HT-29 (cell line): ENCODE results near the gene PLA2G4B. TPM values are rescaled to one million over a fixed set of nuclear protein-coding genes. Genes with fewer than 3 reads are reported as not detected.

Experiments
- DNase-seq: peaks from one replicate; pipeline ENCODE4 v3.0.0-alpha.2; 2015; ENCODE audit warnings: low spot score
- total RNA-seq: library from RNA; depleted of rRNA; stranded (reverse); fragments of >200 nt; shearing (Covaris generic); gene quantifications from 2 replicates; pipeline ENCODE4 v1.2.3, GENCODE V29; 2014

The PLA2G4B gene
- total RNA-seq, 1 experiment from 2014 or later, result 4.6 TPM

DNA sequence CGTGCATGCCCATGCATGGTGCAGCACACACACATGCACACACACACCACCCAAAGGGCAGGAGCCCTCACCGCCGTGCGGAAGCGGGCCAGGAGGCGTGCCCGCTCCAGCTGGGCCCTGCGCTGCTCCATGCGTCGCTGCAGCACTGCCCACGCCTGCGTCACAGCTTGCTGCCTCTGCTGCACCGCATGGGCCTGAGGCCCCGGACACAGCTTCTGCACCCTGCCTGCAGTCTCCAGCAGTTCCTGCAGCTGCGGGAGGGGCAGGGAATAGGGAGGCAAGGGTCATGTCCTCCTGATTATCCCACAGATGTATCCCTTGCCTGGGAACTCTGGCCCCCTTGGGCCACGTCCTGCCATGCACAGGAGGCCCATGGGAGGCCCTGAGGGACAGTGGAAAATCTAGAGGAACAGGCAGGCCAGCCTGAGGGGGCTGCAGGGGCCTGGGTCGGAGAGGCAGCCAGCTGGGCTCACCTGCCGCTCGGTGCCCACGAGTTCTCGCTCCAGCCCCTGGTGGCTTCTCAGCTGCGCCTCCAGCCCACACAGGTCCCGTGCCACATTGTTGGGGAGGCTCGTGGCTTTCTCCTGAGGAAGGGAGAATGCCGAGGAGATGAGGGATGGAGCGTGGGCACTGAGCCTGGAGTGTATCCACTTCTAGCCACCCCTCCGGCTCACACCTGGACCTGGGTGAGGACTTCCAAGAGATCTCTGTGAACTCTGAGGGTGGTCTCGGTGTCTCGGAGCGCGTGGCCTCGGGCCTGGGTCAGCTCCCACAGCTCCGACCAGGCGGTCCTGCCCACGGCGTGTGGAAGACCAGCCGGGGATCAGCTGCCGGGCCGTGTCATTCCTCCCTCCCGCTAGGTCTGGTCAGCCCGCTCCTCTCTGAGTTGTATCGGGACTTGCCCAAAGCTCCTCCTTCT lies 31.4 kb downstream of the PLA2G4B start:
- DNase-seq, result no peak

DNA sequence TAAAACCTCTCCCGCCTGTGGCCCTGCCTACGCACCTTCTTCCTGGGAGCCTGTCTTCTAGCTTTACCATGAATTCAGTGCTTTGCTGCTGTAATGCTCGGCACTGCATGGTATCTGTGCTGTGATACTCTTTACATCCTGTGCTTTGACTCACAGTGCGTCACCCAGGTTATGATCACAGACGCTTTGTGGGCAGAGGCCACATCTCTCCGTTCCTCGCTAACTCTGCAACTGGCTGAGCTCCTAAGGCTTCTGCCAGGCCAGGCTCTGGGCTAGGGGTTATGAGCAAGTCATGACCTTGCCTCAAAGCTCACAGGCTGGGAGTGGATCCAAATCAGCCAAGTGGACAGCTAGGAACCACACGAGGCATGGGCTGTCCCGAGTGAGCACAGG lies 32.0 kb downstream of the PLA2G4B start:
- DNase-seq, result no peak

DNA sequence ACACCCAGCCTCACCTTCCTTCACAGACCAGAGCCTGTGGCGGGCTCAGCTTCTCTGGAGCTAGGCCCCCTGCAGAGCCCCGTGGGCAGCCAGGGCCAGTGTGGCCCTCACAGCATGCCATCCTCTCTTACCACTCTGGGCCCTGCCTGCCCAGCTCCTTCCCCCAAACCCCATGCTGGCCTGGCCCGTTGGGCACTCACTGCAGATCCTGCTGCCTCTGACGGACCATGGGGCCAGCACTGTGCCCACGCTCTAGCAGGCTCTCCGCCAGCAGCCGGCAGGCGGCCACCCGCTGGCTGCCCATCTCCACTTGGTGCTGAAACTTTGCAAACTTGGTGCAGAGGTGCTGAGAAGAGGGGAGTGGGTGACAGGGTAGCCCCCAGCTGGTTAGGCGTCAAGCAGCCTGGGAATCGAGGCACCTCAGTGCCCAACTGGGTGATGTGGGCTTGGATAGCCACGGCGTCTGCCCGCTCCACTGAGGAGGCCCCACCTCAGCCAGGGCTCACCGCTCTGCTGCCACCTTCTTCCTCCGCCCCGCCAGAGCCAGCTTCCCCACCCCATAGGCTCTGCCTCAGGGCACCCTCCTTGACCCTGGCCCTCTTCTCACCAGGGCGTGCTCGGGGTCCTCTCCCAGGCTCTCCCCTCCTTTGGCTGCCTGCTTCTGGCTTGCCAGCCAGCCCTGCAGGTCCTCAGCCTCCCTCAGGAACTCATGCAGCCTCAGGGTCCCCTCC lies 32.7 kb downstream of the PLA2G4B start:
- DNase-seq, result no peak

DNA sequence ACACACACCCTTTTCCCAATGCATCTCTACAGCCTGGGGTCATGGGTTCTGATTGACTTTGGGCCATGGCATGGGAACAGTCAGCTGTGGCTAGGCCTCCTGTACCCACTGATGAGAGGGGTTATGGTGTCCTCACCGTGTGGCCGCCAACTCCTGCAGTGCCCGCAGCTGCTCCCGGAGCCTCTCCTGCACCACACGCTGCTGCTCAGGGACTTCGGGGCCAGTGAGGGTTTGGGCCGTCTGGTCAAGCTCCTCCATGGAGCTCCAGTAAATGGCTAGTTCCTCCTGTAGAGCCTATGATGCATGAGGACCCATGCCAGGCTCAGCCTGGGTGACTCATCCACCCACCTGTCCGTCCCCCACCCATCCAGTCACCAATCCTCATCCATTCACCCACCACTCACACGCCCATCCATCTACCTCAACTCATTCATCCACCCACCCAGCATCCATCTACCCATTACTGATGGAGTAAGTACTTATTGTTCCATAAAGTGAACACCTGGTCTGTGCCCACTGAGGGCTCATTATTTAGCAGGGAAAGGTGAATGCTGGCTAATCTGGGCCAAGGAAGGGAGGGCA lies 33.6 kb downstream of the PLA2G4B start:
- DNase-seq, result no peak

DNA sequence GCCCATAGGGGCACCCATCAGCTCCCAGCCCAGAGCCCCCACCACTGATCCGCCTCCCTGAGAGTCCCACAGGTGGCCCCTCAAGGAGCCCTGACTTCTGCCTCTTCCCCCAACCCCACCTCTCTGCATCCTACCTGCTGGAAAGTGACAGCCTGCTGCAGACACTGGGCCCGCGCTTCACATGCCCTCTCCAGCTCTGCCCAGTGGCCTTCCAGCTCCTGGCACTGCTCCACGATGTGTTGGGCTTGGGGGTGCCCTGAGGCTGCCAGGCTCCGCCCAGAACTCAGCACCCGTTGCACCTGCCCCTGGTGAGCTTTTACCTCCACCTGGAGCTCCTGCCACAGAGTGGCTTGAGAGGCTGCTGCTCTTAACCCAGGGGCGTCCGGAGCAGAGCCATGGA lies 35.1 kb downstream of the PLA2G4B start:
- no peak for DNase-seq

DNA sequence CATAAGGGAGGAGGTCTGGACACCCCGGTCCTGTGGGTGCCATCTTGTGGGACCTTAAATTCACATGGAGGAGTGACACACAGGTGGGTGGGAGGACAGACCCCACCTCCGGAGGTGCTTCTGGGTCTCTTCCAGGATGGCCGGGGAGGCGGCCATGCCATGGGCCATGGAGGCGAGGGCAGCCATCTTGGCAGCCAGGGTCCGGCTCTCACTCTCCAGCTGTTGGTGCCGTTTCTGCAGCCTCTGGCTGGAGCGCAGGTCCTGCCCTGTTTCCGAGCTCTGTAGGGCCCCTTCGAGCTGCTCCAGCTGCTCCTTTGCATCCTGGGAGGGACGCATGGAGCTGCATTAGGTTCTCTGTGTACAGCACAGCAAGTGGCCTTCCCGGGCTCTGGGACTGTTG lies 36.1 kb downstream of the PLA2G4B start:
- DNase-seq, result no peak

DNA sequence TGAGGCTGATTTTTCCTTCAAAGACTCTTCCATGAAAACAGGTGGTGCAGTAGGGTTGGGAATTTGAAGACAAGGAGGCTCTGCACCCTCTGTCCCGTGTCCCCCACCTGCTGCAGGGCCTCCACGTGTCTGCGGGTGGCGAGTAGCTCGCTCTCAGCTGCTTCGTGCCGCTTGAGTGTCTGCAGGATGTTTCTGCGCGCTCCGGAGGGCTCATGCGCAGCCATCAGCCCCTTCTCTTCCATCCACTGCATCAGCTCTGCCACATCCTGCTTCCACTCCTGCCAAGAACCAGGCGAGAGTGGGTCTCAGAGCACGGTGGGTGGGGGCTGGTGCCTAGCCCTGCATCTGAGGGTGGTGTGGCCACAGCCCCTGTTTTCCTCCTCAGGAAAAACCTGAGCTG lies 37.4 kb downstream of the PLA2G4B start:
- no peak for DNase-seq

DNA sequence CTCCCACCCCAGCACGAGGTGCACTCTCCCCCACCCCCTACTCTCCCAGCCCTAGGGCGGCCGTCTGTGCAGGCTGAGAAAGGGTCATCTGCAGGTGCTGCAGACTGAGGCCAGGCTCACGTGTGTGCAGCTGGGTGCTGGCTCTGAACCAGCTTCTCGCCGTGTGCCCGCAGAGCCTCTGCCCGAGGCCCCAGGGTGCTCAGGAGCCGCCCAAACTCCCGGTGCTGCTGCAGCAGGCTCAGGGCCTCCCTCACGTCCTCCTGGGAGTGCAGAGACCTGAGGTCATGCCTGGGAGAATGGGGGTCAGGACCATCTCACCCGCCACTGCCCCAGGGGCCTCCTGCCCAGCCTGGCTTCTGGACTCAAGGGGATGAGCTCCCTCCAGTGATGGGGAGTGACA lies 38.0 kb downstream of the PLA2G4B start:
- no peak for DNase-seq

DNA sequence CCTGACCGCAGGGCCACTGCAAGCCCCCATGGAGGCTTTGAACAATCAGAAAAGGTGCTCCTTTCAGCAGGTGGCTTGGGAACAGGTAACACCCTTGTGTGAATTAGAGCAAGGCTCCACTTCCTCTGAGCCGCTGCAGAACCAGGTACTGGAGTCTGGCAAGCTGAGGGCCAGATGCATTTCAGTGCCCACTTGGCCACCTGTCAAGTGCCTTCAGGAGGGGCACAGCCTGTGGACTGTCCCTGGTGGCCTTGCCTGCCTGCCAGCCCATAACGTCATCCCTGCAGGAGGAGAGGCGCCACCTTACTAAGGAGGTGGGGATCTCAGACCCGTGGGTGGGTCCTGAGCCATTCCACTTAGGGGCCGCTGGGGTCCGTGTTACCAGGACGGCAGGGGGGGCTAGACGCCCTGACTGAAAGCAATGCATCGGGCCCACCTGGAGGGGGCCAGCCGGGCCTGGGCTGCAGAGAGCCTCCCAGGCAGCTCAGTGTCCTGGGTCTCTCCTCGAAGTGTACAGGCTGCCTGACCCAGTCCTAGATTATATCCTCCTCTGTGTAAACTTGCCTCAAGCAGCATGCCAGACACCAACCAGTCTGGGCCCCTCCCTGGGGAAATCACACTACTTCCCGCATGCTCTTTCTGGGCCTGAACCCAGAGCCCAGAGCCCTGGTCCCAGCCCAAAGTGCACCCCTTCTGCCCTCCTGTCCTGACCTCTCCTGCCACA lies 39.1 kb downstream of the PLA2G4B start:
- DNase-seq, result no peak

DNA sequence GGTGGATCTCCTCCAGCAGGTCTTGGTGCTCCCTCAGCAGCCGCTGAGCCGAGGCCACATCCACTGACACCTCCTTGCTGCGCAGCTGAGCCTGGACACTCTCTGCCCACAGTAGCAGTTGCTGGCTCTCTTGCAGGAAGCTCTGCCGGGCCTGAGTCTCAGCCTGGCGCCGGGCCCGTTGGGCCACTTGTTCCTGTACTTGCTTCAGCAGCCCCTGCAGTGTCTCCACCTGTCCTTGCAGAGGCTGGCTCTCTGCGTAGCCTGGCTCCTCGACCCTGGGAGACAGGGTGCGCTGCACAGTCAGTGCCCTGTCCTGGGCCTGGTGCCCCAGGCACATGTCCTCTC lies 39.7 kb downstream of the PLA2G4B start:
- no peak for DNase-seq

DNA sequence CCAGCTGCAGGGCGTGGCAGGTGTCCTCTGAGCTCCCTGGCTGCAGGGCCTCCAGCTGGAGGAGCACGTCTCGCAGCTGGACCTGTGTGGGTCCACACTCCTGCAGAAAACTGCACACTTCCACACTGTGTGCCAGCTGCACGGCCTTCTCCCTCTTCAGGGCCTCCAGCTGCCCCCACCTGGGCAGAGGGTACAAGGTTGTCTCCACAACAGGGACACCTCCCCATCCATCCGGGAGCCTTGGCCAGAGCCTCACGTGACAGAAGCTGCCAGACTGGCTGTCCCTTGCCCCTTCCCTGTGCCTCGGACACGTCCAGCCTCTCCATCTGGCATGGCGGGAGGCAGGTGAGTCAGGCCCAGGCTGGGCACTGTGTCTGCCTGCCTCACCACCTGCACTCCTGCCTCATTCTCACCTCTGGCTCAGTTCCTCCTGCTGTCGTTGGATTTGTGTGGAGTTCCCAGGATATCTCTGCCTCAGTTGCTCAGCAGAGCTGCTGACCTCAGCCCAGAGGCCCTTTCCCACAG lies 40.7 kb downstream of the PLA2G4B start:
- no peak for DNase-seq

DNA sequence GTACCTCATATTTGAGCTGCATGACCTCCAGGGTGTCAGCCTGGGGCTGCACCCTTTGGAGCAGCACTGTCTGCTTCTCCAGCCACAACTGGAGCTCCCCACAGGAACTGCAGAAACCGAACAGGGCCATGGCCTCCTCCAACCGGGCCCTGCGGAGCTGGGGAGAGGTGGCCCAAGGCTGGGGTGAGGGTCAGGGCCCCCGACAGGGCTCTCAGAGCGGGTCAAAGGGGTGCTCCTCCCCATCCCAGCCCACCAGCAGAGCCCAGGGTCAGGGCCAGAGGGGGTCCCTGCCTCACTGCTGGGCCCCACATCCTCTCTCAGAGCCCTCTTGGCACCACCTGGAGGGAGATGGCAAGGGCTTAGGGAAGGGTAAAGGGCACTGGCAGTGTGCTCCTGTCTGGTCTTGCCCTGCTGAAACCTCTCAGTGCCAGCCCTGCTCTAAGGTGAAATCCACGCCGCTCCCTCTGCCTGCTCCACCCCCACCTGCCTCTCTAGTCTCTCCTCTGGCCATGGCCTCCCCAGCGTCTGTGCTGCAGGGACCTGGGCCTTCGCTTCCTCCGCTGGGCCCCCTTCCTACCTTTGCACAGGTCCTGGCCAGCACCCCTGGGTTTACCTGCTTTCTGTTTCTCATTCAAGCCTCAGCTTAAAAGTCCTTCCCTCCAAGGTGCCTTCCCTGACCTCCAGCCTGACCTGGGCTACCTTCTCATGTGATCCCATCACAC lies 41.7 kb downstream of the PLA2G4B start:
- no peak for DNase-seq

DNA sequence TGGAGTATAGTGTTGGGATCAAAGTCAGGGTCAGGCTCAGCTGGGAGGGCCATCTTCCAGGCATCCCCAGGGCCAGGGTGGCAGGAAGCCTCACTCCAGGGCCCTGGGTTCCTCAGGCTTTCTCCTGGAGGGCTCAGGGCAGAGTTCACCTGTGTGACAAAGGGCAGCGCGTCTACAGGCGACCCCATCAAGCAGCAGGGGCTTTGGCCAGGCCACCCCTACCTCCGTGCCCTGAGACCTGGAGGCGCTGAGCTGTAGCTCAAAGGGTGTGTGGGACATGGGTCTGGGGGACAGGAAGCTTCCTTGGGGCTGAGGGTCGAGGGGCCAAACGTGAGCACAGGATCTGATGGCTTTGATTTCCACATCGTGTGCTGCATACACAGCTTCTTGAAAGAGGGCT lies 42.4 kb downstream of the PLA2G4B start:
- no peak for DNase-seq

DNA sequence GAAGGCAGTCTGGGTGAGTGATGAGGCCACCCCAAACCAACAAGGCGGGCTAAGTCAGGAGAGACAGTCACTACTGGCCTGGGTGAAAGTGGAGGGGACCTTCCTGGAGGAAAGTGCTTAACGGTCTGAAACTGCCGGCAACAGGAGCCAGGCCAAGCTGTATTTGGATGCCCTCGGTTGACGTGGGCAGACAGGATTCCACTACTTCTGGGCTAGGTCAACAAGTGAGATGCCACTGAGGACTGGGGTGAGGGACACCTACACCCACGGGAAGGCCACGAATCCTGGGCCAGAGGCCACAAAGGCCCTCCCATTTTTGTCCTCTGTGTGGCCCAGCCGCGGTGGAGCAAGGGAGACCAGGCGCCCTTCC lies 42.9 kb downstream of the PLA2G4B start:
- peak; percentile 33 for DNase-seq

DNA sequence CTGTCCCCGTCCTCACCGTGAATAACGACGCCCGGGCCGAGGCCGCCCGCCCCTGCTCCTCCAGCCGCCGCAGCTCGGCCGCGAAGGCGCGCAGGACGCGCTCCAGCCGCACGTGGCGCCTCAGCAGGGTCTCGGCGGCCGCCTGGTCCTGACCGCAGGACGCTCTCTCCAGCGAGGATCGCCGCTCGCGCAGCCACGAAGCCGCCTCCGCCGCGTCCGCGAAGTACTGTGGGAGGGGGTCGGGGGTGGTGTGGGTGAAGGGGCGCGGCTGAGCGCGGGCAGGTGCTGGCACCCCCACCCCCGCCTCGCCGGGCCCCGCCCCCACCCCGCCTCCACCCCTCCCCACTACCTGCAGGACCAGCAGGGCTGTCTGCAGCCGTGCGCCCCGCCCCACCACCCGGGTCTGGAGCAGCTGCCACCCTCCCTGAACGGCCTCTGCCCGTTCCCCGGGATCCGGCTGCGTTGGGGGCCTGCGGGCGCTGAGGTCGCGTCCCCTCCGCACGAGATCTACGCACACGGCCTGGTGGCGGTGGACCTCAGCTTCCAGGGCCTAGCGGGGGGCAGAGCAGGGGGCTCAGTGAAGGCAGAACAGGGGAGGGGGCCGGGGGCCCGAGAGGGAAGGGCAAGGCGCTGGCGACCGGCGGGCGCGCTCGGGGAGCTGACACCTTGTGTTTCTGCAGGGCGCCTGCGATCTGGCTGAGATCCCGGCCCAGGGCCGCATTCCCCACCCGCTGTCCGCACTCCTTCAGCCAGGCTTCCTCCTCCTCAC lies 43.5 kb downstream of the PLA2G4B start:
- DNase-seq, result no peak

DNA sequence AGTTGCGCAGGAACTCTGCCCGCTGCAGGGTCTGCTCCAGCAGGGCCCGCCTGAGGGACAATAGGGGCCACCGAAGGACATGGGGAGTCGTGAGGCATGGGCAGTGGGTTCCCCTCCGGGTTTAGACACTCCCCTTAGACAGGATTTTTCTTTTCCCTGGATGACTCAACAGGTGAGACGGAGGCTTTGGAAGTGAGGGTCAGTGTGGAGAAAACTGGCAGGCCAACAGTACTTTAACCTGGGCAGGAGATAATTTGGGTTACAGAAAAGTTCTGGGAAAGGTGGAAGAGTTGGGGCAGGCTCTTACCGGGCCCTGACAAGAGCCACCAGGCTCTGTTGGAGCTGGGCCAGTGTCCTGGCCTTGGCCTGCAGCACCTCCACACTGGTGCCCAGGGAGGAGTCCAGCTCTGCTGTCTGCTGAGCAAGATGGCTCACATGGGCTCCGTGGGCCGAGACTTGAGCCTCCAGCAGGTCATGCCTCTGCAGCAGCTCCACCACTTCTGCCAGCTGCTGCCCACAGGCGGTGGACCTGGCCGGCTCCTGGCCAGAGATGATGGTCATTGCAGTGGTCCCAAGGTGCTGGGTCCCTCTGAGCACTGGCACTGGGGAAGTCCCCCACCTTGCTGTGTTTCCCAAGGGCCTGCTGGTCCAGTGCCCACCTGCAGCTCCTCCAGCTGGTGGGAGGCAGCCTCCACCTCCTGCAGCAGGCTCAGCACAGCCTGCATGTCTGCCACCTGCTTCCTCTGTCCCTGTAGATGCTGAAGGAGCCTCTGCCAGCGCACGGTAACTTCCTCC lies 44.2 kb downstream of the PLA2G4B start:
- no peak for DNase-seq

DNA sequence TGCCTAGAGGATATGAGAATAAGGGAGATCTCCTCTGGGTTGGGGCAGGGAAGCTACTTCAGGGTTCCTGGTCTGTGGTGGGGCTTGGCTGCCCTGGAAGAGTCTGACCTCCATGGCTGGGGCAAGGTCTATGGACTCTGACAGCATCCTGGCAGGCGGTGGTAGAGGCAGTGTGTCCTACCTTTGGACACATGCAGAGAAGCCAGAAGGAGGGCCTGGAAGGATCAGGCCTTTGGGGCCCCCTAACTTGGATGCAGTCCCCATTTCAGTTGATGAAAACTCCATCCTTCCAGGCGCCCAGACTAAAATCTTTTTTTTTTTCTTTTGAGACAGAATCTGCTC lies 44.8 kb downstream of the PLA2G4B start:
- DNase-seq, result no peak

DNA sequence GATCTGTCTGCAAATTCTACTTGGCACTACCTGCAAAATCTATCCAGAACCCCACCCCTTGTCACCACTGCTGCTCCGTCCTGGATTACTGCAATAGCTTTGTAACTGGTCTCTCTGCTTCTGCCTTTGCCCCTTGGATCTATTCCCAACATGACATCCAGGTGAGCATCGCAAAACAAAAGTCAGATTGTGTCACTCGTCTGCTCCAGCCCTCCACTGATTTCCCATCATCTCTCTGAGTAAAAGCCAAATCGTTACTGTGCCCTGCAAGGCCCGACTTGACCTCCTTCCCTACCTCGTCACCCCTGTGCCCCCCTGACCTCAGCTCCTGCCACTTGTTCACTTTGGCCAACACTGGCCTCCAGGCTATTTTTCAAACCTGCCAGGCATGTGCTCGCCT lies 45.8 kb downstream of the PLA2G4B start:
- DNase-seq, result no peak

DNA sequence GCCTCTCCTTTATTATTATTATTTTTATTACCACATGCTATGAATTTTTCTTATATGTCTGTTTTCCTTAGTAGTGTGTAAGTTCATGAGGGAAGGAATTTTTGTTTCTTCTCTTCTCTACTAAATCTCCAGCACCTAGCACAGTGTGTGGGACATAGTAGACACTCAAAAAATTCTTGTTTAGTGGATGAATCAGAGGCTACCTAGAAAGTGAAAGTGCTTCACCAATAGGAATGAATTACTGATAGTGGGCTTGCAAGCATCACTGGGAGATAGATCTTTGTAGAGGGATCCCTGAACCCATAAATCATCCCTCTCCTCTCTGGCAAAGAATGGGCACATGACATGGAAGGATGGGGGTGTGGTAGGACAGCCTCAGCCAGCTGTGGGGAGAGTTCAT lies 46.7 kb downstream of the PLA2G4B start:
- no peak for DNase-seq

DNA sequence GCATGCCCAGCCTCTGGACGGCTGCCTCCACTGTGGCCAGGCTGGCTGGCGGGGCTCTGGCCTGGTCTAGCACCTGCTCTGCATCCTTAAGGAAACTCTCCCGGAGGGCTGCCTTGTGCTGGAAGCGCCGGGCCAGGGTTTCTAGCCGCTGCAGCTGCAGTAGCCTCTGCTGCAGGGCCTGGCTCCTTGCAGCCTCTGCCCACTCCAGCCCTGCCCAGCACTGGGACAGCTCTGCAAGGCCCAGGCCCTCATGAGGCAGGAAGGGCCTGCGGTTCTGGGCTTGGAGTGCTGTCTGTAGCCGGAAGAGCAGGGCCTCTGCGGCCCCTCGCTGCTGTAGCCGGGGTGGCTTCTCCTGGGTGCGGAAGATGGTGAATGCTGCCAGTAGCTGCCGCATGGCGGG lies 47.2 kb downstream of the PLA2G4B start:
- DNase-seq, result no peak
